Liver (tissue), 9 donors: Measurements from ENCODE around the gene DNAH5. TPM values are rescaled to one million over a fixed set of nuclear protein-coding genes. Genes with fewer than 3 reads are reported as not detected.

Source experiments
- DNase-seq: peaks from one replicate; pipeline ENCODE4 v3.0.0-alpha.2; 2017; ENCODE audit warnings: low spot score
- H3K27ac ChIP-seq, 2 donors: one replicate each; pipeline ENCODE4 v1.7.0; 2013; ENCODE audit warnings: inconsistent platforms in 2 of 2, low read length in 2 of 2, control low read depth in 1 of 2, low read depth in 1 of 2, mild to moderate bottlenecking in 1 of 2
- H3K27me3 ChIP-seq, 4 donors: one replicate each; pipeline versions ENCODE4 v1.6.1 to v1.7.0; 2013; ENCODE audit warnings: low read length in 3 of 4, inconsistent platforms in 1 of 4, mild to moderate bottlenecking in 1 of 4, moderate library complexity in 1 of 4; ENCODE audit not compliant: control insufficient read depth in 4 of 4, insufficient read depth in 4 of 4
- H3K36me3 ChIP-seq, 4 donors: one replicate each; pipeline versions ENCODE4 v1.6.1 to v1.7.0; 2013; ENCODE audit warnings: low read length in 3 of 4, mild to moderate bottlenecking in 3 of 4, low read depth in 1 of 4, moderate library complexity in 1 of 4; ENCODE audit not compliant: control insufficient read depth in 4 of 4, insufficient read depth in 3 of 4
- H3K4me1 ChIP-seq, 4 donors: one replicate each; pipeline versions ENCODE4 v1.6.1 to v1.7.0; 2013; ENCODE audit warnings: low read length in 3 of 4, mild to moderate bottlenecking in 3 of 4, moderate library complexity in 1 of 4; ENCODE audit not compliant: control insufficient read depth in 4 of 4, insufficient read depth in 4 of 4
- H3K4me3 ChIP-seq, 3 donors: one replicate each; pipeline versions ENCODE4 v1.6.1 to v1.7.0; 2013; ENCODE audit warnings: low read length in 3 of 3, control low read depth in 1 of 3, low read depth in 1 of 3, mild to moderate bottlenecking in 1 of 3
- H3K9ac ChIP-seq, 2 donors: one replicate each; pipeline ENCODE4 v1.7.0; 2013; ENCODE audit warnings: low read length in 2 of 2, mild to moderate bottlenecking in 2 of 2, moderate library complexity in 2 of 2, control low read depth in 1 of 2, low read depth in 1 of 2
- H3K9me3 ChIP-seq, 4 donors: one replicate each; pipeline versions ENCODE4 v1.6.1 to v1.7.0; 2013; ENCODE audit warnings: low read length in 3 of 4; ENCODE audit not compliant: control insufficient read depth in 4 of 4
- EGR1 ChIP-seq, 2 donors: IDR thresholded peaks; 2 replicates each; pipeline ENCODE4 v1.6.1; 2016 to 2018; ENCODE audit warnings: antibody characterized with exemption in 2 of 2, low read depth in 2 of 2
- FOXA1 ChIP-seq: IDR thresholded peaks from 2 replicates; pipeline ENCODE4 v1.6.1; 2016; ENCODE audit warnings: antibody characterized with exemption
- FOXA2 ChIP-seq: IDR thresholded peaks from 2 replicates; pipeline ENCODE4 v1.6.1; 2016; ENCODE audit warnings: antibody characterized with exemption
- HNF4A ChIP-seq, 2 donors: conservative IDR thresholded peaks; 2 replicates each; pipeline ENCODE4 v1.6.1; 2016; ENCODE audit warnings: antibody characterized with exemption in 2 of 2, mild to moderate bottlenecking in 2 of 2
- JUND ChIP-seq, 2 donors: IDR thresholded peaks; 2 replicates each; pipeline ENCODE4 v1.6.1; 2016; ENCODE audit warnings: antibody characterized with exemption in 2 of 2
- NR2F2 ChIP-seq: IDR thresholded peaks from 2 replicates; pipeline ENCODE4 v1.6.1; 2016; ENCODE audit warnings: antibody characterized with exemption
- RAD21 ChIP-seq, 2 donors: IDR thresholded peaks; 2 replicates each; pipeline ENCODE4 v1.6.1; 2016; ENCODE audit warnings: antibody characterized with exemption in 2 of 2, mild to moderate bottlenecking in 2 of 2
- RXRA ChIP-seq, 2 donors: IDR thresholded peaks; 2 replicates each; pipeline ENCODE4 v1.6.1; 2017 to 2018; ENCODE audit warnings: antibody characterized with exemption in 2 of 2, mild to moderate bottlenecking in 1 of 2
- SP1 ChIP-seq: IDR thresholded peaks from 2 replicates; pipeline ENCODE4 v1.6.1; 2018; ENCODE audit warnings: antibody characterized with exemption, mild to moderate bottlenecking
- TAF1 ChIP-seq: conservative IDR thresholded peaks from 2 replicates; pipeline ENCODE4 v1.6.1; 2016; ENCODE audit warnings: antibody characterized with exemption, mild to moderate bottlenecking
- YY1 ChIP-seq: IDR thresholded peaks from 2 replicates; pipeline ENCODE4 v1.6.1; 2016; ENCODE audit warnings: antibody characterized with exemption, mild to moderate bottlenecking
- WGBS: extraction: QIAGEN DNeasy Blood & Tissue Kit; methylation state at CpG from one replicate; pipeline ENCODE4 v1.1.7; 2013; 5-methylcytosine and 5-hydroxymethylcytosine counted together
- polyA plus RNA-seq, 2 donors: library from polyadenylated mRNA; stranded (reverse) in 1 of 2; unstranded in 1 of 2; fragments of 200-250 nt in 1 of 2; fragments of >200 nt in 1 of 2; fragmentation: Nextera tagmentation in 1 of 2; extraction: Ambion mirVana in 1 of 2; gene quantifications; one replicate each; pipeline versions ENCODE4 v1.2.1 to v1.2.3, GENCODE V29; 2013 to 2015
- total RNA-seq, 2 donors: library from RNA; depleted of rRNA; stranded (reverse); fragments of >200 nt; gene quantifications; one replicate each; pipeline ENCODE4 v1.2.3, GENCODE V29; 2014
- TF ChIP-seq, protein P1 (sequence below): IDR thresholded peaks from 2 replicates; pipeline ENCODE4 v1.6.1; 2016; ENCODE audit warnings: antibody characterized with exemption
- TF ChIP-seq, protein P2 (sequence below): IDR thresholded peaks from 2 replicates; pipeline ENCODE4 v1.6.1; 2016; ENCODE audit warnings: antibody characterized with exemption, mild to moderate bottlenecking
- TF ChIP-seq, protein P3 (sequence below): IDR thresholded peaks from 2 replicates; pipeline ENCODE4 v1.6.1; 2016; ENCODE audit warnings: antibody characterized with exemption
- TF ChIP-seq, protein P4 (sequence below): fragments of 150-350 bp; IDR thresholded peaks from 2 replicates; pipeline ENCODE4 v1.5.1; 2017; ENCODE audit warnings: improper control_type of control experiment, low read depth, low read length; ENCODE audit not compliant: missing input control
- TF ChIP-seq, protein P5 (sequence below): IDR thresholded peaks from 2 replicates; pipeline ENCODE4 v1.6.1; 2016; ENCODE audit warnings: antibody characterized with exemption
- donor health status: healthy.
- donor health status: healthy.
- donor health status: healthy.
- donor health status: healthy.
- donor health status: healthy.

Gene DNAH5
- total and polyA plus RNA-seq, 4 donors, result 0.19 to 14.8 (median 4.4) TPM

DNA sequence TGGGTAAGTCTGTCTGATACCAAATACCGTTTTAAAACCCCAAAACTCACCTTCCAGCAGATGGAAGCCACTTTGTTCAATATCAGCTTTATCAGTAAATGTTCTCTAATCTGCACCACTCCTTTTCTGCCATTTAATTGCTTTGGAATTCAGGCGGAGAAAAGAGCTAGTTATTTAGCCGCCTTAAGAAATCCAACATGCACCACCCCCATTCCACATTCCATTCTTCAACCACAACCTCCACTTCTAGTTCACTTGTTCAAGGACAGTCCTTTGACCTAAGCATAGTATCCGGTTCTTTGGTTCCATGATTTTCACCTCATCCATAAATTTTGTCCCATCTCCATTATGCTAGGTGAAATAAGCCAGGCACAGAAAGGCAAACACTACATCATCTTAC lies 240.1 kb downstream of the DNAH5 start:
- 80% methylated on average over 4 of the region's 4 CpGs for WGBS
- no peaks in the 10 kb centered on the region for H3K9me3 ChIP-seq
- no peak overlapping the region for H3K27ac ChIP-seq
- no peak for DNase-seq
- H3K36me3 ChIP-seq, result no peaks in the 10 kb centered on the region
- no peaks in the 10 kb centered on the region for H3K27me3 ChIP-seq
- TF ChIP-seq, protein P1, sequence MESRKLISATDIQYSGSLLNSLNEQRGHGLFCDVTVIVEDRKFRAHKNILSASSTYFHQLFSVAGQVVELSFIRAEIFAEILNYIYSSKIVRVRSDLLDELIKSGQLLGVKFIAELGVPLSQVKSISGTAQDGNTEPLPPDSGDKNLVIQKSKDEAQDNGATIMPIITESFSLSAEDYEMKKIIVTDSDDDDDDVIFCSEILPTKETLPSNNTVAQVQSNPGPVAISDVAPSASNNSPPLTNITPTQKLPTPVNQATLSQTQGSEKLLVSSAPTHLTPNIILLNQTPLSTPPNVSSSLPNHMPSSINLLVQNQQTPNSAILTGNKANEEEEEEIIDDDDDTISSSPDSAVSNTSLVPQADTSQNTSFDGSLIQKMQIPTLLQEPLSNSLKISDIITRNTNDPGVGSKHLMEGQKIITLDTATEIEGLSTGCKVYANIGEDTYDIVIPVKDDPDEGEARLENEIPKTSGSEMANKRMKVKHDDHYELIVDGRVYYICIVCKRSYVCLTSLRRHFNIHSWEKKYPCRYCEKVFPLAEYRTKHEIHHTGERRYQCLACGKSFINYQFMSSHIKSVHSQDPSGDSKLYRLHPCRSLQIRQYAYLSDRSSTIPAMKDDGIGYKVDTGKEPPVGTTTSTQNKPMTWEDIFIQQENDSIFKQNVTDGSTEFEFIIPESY, result no peak
- TF ChIP-seq, protein P2, sequence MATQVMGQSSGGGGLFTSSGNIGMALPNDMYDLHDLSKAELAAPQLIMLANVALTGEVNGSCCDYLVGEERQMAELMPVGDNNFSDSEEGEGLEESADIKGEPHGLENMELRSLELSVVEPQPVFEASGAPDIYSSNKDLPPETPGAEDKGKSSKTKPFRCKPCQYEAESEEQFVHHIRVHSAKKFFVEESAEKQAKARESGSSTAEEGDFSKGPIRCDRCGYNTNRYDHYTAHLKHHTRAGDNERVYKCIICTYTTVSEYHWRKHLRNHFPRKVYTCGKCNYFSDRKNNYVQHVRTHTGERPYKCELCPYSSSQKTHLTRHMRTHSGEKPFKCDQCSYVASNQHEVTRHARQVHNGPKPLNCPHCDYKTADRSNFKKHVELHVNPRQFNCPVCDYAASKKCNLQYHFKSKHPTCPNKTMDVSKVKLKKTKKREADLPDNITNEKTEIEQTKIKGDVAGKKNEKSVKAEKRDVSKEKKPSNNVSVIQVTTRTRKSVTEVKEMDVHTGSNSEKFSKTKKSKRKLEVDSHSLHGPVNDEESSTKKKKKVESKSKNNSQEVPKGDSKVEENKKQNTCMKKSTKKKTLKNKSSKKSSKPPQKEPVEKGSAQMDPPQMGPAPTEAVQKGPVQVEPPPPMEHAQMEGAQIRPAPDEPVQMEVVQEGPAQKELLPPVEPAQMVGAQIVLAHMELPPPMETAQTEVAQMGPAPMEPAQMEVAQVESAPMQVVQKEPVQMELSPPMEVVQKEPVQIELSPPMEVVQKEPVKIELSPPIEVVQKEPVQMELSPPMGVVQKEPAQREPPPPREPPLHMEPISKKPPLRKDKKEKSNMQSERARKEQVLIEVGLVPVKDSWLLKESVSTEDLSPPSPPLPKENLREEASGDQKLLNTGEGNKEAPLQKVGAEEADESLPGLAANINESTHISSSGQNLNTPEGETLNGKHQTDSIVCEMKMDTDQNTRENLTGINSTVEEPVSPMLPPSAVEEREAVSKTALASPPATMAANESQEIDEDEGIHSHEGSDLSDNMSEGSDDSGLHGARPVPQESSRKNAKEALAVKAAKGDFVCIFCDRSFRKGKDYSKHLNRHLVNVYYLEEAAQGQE, result no peak
- TF ChIP-seq, protein P3, sequence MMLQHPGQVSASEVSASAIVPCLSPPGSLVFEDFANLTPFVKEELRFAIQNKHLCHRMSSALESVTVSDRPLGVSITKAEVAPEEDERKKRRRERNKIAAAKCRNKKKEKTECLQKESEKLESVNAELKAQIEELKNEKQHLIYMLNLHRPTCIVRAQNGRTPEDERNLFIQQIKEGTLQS, result no peak
- TF ChIP-seq RXRA (IDR thresholded peaks at IDR 0.05) (no peak), YY1 (no peak), HNF4A (conservative IDR thresholded peaks at IDR 0.05) (no peak), FOXA2 (no peak), TAF1 (no peak), SP1 (no peak), RAD21 (IDR thresholded peaks at IDR 0.05) (no peak), JUND (IDR thresholded peaks at IDR 0.05) (no peak), FOXA1 (no peak)
- TF ChIP-seq, protein P4, sequence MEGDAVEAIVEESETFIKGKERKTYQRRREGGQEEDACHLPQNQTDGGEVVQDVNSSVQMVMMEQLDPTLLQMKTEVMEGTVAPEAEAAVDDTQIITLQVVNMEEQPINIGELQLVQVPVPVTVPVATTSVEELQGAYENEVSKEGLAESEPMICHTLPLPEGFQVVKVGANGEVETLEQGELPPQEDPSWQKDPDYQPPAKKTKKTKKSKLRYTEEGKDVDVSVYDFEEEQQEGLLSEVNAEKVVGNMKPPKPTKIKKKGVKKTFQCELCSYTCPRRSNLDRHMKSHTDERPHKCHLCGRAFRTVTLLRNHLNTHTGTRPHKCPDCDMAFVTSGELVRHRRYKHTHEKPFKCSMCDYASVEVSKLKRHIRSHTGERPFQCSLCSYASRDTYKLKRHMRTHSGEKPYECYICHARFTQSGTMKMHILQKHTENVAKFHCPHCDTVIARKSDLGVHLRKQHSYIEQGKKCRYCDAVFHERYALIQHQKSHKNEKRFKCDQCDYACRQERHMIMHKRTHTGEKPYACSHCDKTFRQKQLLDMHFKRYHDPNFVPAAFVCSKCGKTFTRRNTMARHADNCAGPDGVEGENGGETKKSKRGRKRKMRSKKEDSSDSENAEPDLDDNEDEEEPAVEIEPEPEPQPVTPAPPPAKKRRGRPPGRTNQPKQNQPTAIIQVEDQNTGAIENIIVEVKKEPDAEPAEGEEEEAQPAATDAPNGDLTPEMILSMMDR, result no peak
- TF ChIP-seq, protein P5, sequence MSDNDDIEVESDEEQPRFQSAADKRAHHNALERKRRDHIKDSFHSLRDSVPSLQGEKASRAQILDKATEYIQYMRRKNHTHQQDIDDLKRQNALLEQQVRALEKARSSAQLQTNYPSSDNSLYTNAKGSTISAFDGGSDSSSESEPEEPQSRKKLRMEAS, result no peak
- peaks cover 0 to 3% (median 0%) of the 10 kb centered on the region in 4 donors for H3K4me1 ChIP-seq
- no peak overlapping the region for H3K4me3 ChIP-seq
- H3K9ac ChIP-seq, result no peak overlapping the region

DNA sequence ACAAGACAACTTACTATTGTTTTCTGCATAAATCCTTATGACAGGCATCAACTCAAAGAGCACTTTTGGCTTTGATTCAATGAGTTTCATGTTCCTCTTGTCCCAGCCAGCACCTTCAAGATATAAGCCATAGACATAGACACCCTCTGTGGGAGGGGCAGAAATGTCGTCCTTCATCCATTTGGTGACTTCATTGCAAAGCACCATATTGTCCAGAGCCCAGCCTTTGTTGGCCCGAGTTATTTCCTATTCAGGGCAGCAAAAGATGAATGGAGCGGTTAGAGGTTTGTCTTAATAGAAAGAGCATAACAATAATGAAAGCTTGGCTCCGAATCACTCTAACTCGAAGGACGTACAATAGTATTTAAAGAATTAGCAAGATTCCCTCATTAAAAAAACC lies 243.9 kb downstream of the DNAH5 start:
- TF ChIP-seq, protein P4, result no peak
- TF ChIP-seq, protein P3, result no peak
- TF ChIP-seq EGR1 (IDR thresholded peaks at IDR 0.05; ENCODE audit: low read depth in 2 of 2), result no peak
- no peak for TF ChIP-seq SP1
- TF ChIP-seq NR2F2, result no peak
- no peak overlapping the region for H3K27ac ChIP-seq
- 94% methylated on average over 6 of the region's 6 CpGs for WGBS
- no peak overlapping the region for H3K4me3 ChIP-seq
- H3K36me3 ChIP-seq, result no peaks in the 10 kb centered on the region
- H3K9ac ChIP-seq, result no peak overlapping the region
- H3K9me3 ChIP-seq, result no peaks in the 10 kb centered on the region
- no peaks in the 10 kb centered on the region for H3K27me3 ChIP-seq
- no peak for DNase-seq
- H3K4me1 ChIP-seq, result no peaks in the 10 kb centered on the region
